NCI-H748 (cell line): Measurements from ENCODE around the gene KRT222.
A peak's percentile ranks its signal among the peaks of the same experiment; 100 is the strongest.

Experiments used
- DNase-seq: peaks from one replicate; lab custom pipeline; 2025; ENCODE audit not compliant: unreplicated experiment; lab: John Stamatoyannopoulos, UW

KRT222 gene

GRCh38 chr17:40664582-40665333, at the start of gene KRT222:
KRT222 (minus strand) TSS chr17:40665177; CDS start chr17:40665099, 78 bp downstream.
- DNase-seq: peak; percentile 7

DNA sequence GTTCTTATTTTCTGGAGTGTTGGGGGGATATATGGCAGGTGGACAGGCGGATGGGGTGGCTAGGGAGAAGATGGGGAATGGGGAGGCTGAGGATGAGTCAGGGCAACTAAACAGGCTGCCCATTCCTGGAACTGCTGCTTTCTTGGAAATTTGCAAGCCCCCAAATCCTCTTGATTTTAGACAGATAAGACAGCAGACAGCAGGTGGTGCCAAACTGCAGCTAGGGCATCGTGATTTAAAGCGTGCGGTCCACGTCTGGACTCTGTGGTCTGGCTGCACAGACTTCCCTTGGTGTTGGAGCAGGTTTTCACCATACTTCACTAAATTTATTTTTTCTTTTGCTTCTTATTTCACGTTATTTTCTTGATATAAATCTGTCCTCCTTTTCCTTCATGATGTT, 49.5 kb upstream of the KRT222 start:
- DNase-seq: no peak

- no peak for DNase-seq
These were observed 42.8 kb upstream of the KRT222 start for GRCh38 chr17:40707745-40708144.

DNA sequence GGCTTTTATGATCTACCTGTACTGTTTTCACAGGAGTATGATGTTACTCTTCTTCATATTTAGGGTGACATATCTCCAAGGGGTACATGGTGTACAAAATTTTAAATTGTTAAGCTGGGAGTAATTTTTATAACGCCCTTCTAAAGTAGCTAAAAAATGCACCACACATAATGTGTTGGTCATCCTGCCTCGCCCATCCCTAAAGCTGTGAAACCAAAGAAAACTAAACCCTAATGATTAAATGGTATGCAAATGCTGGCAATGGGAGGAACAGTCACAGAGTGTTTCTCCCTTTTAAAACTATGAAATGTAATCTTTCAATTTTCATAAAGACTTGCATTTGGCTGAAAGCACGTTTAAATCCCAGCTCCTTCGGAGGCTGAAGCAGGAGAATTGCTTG, 40.6 kb upstream of the KRT222 start:
- no peak for DNase-seq

DNA sequence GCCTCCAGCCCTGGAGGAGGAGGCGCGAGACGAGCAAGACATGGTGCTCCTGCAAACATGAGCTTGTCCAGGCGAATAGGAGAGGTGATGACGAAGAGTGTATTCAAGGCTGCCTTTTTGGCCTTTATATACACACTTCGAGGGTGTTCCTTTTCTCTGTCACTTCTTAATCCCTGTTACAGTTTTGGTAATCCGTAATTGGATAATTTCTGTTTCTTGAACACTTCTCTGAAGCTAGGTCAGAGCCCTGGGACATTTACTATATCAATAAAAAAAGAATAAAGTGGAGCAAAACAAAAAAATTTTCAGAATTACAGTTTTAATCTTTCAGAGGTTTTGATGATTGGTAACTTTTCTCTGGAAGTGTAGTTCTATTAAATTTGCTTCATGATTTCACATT, 38.7 kb upstream of the KRT222 start, which contains the start of gene KRT24:
Gene KRT24 (minus strand): TSS at position 101 of the 400 bp plus-strand sequence. CDS start 59 bp downstream, at position 42.
- no peak for DNase-seq

- DNase-seq: no peak
These were observed 37.3 kb upstream of the KRT222 start for GRCh38 chr17:40702271-40702670.

GRCh38 chr17:40699853-40700252, 34.9 kb upstream of the KRT222 start:
- DNase-seq: no peak

GRCh38 chr17:40699371-40699770, 34.4 kb upstream of the KRT222 start:
- DNase-seq: no peak

- peak; percentile 65 for DNase-seq
These were observed 32.3 kb upstream of the KRT222 start for GRCh38 chr17:40697297-40697696.

DNA sequence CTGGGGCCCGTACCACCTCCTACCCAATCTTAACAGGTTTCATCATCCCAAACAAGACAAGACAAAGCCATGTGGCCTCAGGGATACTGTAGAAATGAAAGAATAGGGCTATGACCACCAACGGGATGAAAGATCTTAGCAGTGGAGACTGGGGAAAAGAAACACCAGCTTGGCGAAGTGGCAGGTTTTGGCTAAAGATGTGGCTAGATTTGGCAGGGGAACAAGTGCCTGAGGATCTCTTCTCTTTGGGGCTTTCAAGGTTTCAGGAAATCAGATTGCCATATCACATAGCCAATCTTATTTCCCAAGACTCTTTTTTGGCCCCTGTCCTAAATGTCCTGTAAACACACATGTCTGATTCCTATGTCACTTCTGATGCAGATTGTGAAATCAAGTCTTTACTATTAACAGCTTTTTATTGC, 31.7 kb upstream of the KRT222 start:
- DNase-seq: no peak

DNA sequence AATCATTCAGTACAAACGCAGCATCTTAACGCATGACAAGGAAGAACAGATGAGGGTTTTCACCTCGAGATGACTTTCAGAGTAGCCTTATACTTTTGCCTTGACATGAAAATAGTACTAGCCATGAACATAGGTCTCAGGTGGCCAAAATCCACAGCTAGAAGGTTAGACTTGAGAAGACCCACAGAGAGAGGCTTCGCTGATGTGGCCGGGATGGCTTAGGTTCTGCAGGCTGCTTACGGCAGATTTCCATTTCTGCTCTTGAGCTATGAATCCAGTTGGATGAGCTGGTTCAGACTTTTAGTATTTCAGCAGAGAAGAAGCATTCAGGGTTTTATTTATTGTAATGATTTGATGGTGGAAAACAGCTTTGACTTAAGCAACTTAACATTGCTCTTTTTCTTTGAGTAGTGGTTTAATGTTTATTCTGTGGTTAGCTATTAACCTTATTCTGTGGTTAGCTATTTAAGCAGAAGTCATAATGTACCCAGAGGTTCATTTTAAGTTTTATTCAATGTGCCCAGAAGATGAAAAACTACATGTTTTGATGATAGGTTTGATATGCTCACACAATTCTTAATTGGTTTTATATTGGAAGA, 31.0 kb upstream of the KRT222 start:
- DNase-seq: no peak

- no peak for DNase-seq
These were observed 29.6 kb upstream of the KRT222 start for GRCh38 chr17:40694584-40694983.

DNA sequence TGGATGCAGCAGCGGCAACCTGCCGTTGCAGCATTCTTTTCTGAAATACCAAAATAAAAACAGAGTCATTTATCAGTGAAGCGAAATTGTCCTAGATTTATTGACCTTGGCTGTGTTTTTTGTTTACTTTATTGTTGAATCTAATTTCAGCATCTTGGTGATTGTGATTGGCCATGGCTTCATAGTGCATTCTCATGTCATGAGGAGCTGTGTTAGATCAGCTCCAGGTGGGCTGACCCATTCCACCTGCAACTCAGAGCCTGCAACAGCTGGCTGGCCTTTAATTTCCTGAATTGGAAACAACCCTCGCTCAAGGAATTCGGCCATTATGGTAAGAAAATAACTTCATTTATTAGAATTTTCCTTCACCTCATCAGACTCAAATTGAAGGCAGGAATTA, 22.1 kb upstream of the KRT222 start:
- DNase-seq: no peak

- DNase-seq: no peak
These were observed 21.2 kb upstream of the KRT222 start for GRCh38 chr17:40686192-40686591.

- no peak for DNase-seq
These were observed 16.0 kb upstream of the KRT222 start for GRCh38 chr17:40680998-40681397.

DNA sequence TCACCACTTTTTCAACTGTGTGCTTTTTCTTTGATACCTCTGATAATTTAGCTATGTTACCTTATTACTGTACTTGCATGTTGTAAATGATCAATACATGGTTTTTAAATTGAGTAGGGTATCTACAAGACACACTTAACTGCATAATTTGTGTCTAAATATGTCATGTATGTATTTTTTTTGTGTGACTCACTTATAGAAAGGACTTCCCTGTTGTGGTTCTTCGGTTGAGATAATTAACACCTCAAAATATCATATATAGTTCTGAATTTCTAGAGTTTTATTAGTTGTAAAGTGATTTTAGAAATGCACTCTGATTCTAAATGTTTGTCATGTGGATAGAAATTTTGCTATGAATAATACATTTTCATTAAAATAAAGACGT, 14.5 kb upstream of the KRT222 start:
- DNase-seq: no peak

- no peak for DNase-seq
These were observed 14.0 kb upstream of the KRT222 start for GRCh38 chr17:40678902-40679522.

DNA sequence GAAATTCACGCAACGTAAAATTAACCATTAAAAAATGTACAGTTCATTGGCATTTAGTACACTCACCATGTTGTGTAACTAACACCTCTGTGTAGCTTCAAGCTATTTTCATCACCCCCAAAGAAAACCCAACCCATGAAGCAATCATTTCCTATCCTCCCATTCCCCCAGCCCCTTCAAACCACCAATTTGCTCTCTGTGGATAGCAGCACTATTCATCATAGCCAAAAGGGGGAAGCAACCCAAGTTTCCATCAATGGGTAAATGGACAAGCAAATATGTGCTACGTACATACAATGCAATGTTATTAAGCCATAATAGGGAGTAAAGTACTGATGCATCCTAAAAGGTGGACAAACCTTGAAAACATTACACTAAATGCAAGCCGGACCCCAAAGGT, 10.9 kb upstream of the KRT222 start:
- DNase-seq: no peak

GRCh38 chr17:40672654-40673053, 7.7 kb upstream of the KRT222 start:
- DNase-seq: no peak

DNA sequence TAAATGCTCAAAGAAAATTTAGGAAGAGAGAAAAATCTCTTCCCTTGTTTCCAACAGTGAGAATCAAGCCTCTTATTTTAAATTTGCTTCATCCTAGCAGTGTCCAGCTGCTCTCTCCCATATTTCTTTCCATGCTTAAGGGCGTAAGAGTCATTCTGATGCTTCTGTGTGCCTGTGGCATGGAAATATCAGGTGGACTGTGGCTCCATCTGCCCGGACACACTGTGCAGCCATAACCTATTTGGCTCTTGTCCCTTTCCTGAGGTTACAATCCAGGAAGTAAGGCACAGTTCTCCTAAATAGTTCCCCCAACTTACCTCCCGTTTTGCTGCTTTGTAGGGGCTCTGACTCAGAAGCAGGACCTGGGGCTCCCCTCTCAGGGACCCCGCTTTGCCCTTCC, 6.3 kb upstream of the KRT222 start:
- DNase-seq: no peak

- no peak for DNase-seq
These were observed 1.4 kb upstream of the KRT222 start for GRCh38 chr17:40666331-40666730.

- DNase-seq: no peak
These were observed 1.7 kb downstream of the KRT222 start for GRCh38 chr17:40663252-40663651.
